Brain microvascular endothelial cell (primary cell): ENCODE results near the gene SLC23A3.
A peak's percentile ranks its signal among the peaks of the same experiment; 100 is the strongest.

Experiments
- DNase-seq: peaks from one replicate; pipeline ENCODE4 v3.0.0-alpha.2; 2020
- H3K27ac ChIP-seq: fragments of 250-450 bp; sonication (Bioruptor Pico); 2 replicates; pipeline ENCODE4 v1.5.1; 2020; ENCODE audit warnings: mild to moderate bottlenecking, moderate library complexity
- H3K27me3 ChIP-seq: fragments of 250-450 bp; sonication (Bioruptor Pico); replicated peaks from 2 replicates; pipeline ENCODE4 v1.5.1; 2020; ENCODE audit warnings: mild to moderate bottlenecking
- H3K36me3 ChIP-seq: fragments of 250-450 bp; sonication (Bioruptor Pico); replicated peaks from 2 replicates; pipeline ENCODE4 v1.5.1; 2020; ENCODE audit warnings: mild to moderate bottlenecking
- H3K4me3 ChIP-seq: 2 replicates; pipeline ENCODE4 v1.5.1; 2011; ENCODE audit warnings: low read depth, mild to moderate bottlenecking, control low read depth, low read length, moderate library complexity
- in situ Hi-C: cut with HindIII; loops from 2 replicates; pipeline ENCODE4 v1.10.0; 2017; ENCODE audit warnings: low sequenced_read_pairs, low pct_ligation_motif_present
- TF ChIP-seq, protein P1 (sequence below): IDR thresholded peaks from 2 replicates; pipeline ENCODE4 v1.5.1; 2011; ENCODE audit warnings: low read depth, mild to moderate bottlenecking, moderate library complexity, low read length, control low read depth, inconsistent platforms; ENCODE audit errors: missing control alignments

Gene SLC23A3

DNA sequence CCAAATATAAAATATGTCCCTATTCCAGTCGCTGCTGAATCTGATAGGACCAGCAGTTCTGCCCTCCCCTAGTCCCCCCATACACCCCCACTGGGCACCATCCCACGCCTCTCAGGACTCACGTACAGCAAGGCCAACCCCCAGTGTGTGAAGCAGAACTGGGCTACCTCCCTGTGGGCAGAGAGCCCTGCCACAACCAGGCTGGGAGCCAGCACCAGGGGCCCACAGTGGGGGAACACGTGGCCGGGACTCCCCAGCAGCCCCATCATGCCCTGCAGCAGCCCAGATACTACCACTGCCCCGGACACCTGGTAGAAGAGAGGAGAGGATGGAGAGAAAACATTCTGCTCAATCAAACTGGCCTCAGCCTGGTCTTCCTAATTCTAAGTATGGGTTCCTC lies 1.3 kb downstream of the SLC23A3 start:
- in situ Hi-C loops, result no loop called here
- Histone ChIP-seq H3K27me3 (no peaks in the 10 kb centered on the region), H3K4me3 (no peak overlapping the region), H3K27ac (no peak overlapping the region), H3K36me3 (peaks cover 10% of the 10 kb centered on the region)
- TF ChIP-seq, protein P1, sequence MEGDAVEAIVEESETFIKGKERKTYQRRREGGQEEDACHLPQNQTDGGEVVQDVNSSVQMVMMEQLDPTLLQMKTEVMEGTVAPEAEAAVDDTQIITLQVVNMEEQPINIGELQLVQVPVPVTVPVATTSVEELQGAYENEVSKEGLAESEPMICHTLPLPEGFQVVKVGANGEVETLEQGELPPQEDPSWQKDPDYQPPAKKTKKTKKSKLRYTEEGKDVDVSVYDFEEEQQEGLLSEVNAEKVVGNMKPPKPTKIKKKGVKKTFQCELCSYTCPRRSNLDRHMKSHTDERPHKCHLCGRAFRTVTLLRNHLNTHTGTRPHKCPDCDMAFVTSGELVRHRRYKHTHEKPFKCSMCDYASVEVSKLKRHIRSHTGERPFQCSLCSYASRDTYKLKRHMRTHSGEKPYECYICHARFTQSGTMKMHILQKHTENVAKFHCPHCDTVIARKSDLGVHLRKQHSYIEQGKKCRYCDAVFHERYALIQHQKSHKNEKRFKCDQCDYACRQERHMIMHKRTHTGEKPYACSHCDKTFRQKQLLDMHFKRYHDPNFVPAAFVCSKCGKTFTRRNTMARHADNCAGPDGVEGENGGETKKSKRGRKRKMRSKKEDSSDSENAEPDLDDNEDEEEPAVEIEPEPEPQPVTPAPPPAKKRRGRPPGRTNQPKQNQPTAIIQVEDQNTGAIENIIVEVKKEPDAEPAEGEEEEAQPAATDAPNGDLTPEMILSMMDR, result no peak
- no peak for DNase-seq

- in situ Hi-C loops, result no loop called here
- H3K36me3 ChIP-seq, result peaks cover 8% of the 10 kb centered on the region
- H3K4me3 ChIP-seq, result no peak overlapping the region
- TF ChIP-seq, protein P1, result no peak
- H3K27ac ChIP-seq, result no peak overlapping the region
- DNase-seq, result no peak
- no peaks in the 10 kb centered on the region for H3K27me3 ChIP-seq
These were observed 1.8 kb downstream of the SLC23A3 start for GRCh38 chr2:219167997-219168396.

DNA sequence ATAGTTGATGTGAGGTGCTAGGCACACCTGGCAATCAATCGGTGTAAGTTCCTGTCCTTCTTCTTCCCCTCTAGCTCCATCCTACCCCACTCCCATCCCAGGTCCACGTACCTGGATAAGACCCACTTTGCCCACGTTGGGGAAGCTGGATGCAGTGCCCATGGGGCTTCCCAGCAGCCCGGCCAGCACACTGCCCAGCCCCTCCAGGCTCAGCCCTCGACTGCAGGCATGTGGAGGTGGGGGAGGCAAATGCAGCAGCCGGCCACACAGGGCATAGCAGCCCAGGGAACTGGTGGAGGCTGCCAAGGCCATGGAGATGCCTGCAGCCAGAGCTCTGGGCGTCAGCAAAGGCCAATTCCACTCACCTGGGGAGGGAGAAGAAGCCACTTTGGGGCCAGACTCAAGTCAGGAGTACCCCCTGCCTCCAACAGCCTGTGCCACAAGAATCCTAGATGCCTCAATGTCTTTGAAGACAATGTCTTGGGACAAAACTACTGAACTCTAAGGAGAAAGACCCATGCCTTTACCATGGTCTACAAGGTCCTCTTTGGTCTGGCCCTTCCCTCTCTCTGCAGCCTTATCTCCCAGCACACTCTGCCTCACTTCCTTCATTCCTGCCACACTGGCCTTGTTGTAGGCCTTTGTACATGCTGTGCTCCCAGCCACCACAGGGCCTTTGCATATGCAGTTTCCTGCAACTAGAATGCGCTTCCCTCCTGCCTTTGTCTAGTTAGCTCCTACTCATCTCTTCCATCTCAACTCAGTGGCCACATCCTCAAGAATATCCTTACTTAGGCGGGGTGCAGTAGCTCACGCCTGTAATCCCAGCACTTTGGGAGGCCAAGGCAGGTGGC lies 4.5 kb downstream of the SLC23A3 start:
- no peak for DNase-seq
- Histone ChIP-seq H3K4me3 (no peak overlapping the region), H3K27ac (no peak overlapping the region), H3K27me3 (no peaks in the 10 kb centered on the region), H3K36me3 (no peaks in the 10 kb centered on the region)
- in situ Hi-C loops, result no loop called here
- TF ChIP-seq, protein P1, result no peak

GRCh38 chr2:219163156-219163555 lies 6.7 kb downstream of the SLC23A3 start:
- DNase-seq, result no peak
- in situ Hi-C loops, result no loop called here
- Histone ChIP-seq H3K27me3 (no peaks in the 10 kb centered on the region), H3K36me3 (no peaks in the 10 kb centered on the region), H3K4me3 (no peak overlapping the region), H3K27ac (no peak overlapping the region)
- TF ChIP-seq, protein P1, result no peak

- in situ Hi-C loops, result no loop called here
- peak overlapping the region; percentile 84 for H3K4me3 ChIP-seq
- TF ChIP-seq, protein P1, result no peak
- no peaks in the 10 kb centered on the region for H3K27me3 ChIP-seq
- no peak overlapping the region for H3K27ac ChIP-seq
- no peak for DNase-seq
- H3K36me3 ChIP-seq, result peaks cover 3% of the 10 kb centered on the region
These were observed 8.7 kb downstream of the SLC23A3 start for GRCh38 chr2:219161097-219161496.
